Astrocyte (in vitro differentiated cells and primary cell): ENCODE data around the gene GSN. TPM values are rescaled to one million over a fixed set of nuclear protein-coding genes. Genes with fewer than 3 reads are reported as not detected.

Experiments
- DNase-seq: peaks from one replicate; pipeline ENCODE4 v3.0.0-alpha.2; 2010; ENCODE audit warnings: low read depth
- FAIRE-seq: peaks from 2 replicates; lab custom pipeline; 2011; peaks lifted over from hg19 to GRCh38; lab: Jason Lieb, UNC
- H2AFZ ChIP-seq: 2 replicates; pipeline ENCODE4 v1.6.0; 2012; ENCODE audit warnings: low read depth, low read length, inconsistent platforms
- H3K27ac ChIP-seq: 2 replicates; pipeline ENCODE4 v1.5.1; 2011; ENCODE audit warnings: low read depth, low read length, inconsistent platforms
- H3K27me3 ChIP-seq: 2 replicates; pipeline ENCODE4 v1.6.0; 2011; ENCODE audit warnings: low read length, inconsistent platforms; ENCODE audit not compliant: insufficient read depth
- H3K36me3 ChIP-seq: 2 replicates; pipeline ENCODE4 v1.5.1; 2011; ENCODE audit warnings: low read length, inconsistent platforms; ENCODE audit not compliant: insufficient read depth
- H3K4me1 ChIP-seq: 2 replicates; pipeline ENCODE4 v1.5.1; 2011; ENCODE audit warnings: low read length, inconsistent platforms; ENCODE audit not compliant: insufficient read depth
- H3K4me2 ChIP-seq: 2 replicates; pipeline ENCODE4 v1.6.0; 2012; ENCODE audit warnings: low read length, inconsistent platforms
- H3K4me3 ChIP-seq: 2 replicates; pipeline ENCODE4 v1.5.1; 2011; ENCODE audit warnings: low read depth, mild to moderate bottlenecking, low read length, inconsistent platforms; ENCODE audit not compliant: insufficient read depth
- H3K79me2 ChIP-seq: 2 replicates; pipeline ENCODE4 v1.6.0; 2012; ENCODE audit warnings: mild to moderate bottlenecking, low read length, inconsistent platforms; ENCODE audit not compliant: insufficient read depth
- H3K9ac ChIP-seq: 2 replicates; pipeline ENCODE4 v1.6.0; 2012; ENCODE audit warnings: mild to moderate bottlenecking, low read length, inconsistent platforms
- H3K9me3 ChIP-seq: 2 replicates; pipeline ENCODE4 v1.5.1; 2012; ENCODE audit warnings: low read depth, mild to moderate bottlenecking, low read length, inconsistent platforms; ENCODE audit not compliant: insufficient read depth
- H4K20me1 ChIP-seq: 2 replicates; pipeline ENCODE4 v1.6.0; 2012; ENCODE audit warnings: low read length, inconsistent platforms; ENCODE audit not compliant: insufficient read depth
- H3K27ac Mint-ChIP-seq: one replicate; pipeline ENCODE4 v1.8.0; 2021; ENCODE audit warnings: mild to moderate bottlenecking, mixed read lengths; ENCODE audit not compliant: unreplicated experiment
- H3K27me3 Mint-ChIP-seq: one replicate; pipeline ENCODE4 v1.8.0; 2021; ENCODE audit warnings: low read depth, mixed read lengths; ENCODE audit not compliant: unreplicated experiment
- H3K36me3 Mint-ChIP-seq: one replicate; pipeline ENCODE4 v1.8.0; 2021; ENCODE audit warnings: low read depth, mixed read lengths; ENCODE audit not compliant: unreplicated experiment
- H3K4me1 Mint-ChIP-seq: one replicate; pipeline ENCODE4 v1.8.0; 2021; ENCODE audit warnings: low read depth, mixed read lengths; ENCODE audit not compliant: unreplicated experiment
- H3K4me3 Mint-ChIP-seq: one replicate; pipeline ENCODE4 v1.8.0; 2021; ENCODE audit warnings: mild to moderate bottlenecking, moderate library complexity, mixed read lengths; ENCODE audit not compliant: unreplicated experiment
- H3K9me3 Mint-ChIP-seq: one replicate; pipeline ENCODE4 v1.8.0; 2021; ENCODE audit warnings: mild to moderate bottlenecking, mixed read lengths; ENCODE audit not compliant: unreplicated experiment
- CTCF ChIP-seq: IDR thresholded peaks from 2 replicates; pipeline ENCODE4 v1.5.1; 2011; ENCODE audit warnings: low read depth, mild to moderate bottlenecking, inconsistent platforms, low read length, moderate library complexity; ENCODE audit not compliant: insufficient read depth
- EZH2 ChIP-seq: IDR thresholded peaks from 2 replicates; pipeline ENCODE4 v1.6.1; 2012; ENCODE audit warnings: mild to moderate bottlenecking, low read length, inconsistent platforms; ENCODE audit not compliant: insufficient read depth
- total RNA-seq: library from RNA; stranded (reverse); gene quantifications from 2 replicates; pipeline ENCODE4 v1.2.1, GENCODE V29; 2021

GSN gene
- total RNA-seq, 1 donor from 2014 or later, result 260 TPM

DNA sequence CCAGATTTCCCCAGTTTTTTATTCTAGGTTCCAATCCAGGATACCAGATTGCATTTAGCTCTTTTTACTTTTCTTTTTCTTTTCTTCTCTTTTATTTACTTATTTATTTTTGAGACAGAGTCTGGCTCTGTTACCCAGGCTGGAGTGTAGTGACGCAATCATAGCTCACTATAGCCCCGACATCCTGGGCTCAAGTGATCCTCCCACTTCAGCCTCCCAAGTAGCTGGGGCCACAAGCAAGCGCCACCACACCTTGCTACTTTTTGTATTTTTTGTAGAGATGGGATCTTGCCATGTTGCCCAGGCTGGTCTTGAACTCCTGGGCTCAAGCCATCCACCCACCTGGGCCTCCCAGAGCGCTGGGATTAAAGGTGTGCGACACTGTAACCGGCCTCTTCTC is 48.4 kb downstream of the GSN start:
- H3K27ac Mint-ChIP-seq, result no peak overlapping the region
- H3K4me3 Mint-ChIP-seq, result no peak overlapping the region
- Histone ChIP-seq H3K9ac (no peak overlapping the region), H3K4me1 (peaks cover 10% of the 10 kb centered on the region), H3K27me3 (no peaks in the 10 kb centered on the region), H3K36me3 (peaks cover 49% of the 10 kb centered on the region), H4K20me1 (no peaks in the 10 kb centered on the region), H2AFZ (no peak overlapping the region), H3K79me2 (no peaks in the 10 kb centered on the region), H3K27ac (no peak overlapping the region), H3K4me3 (no peak overlapping the region), H3K9me3 (no peaks in the 10 kb centered on the region), H3K4me2 (no peak overlapping the region)
- H3K9me3 Mint-ChIP-seq, result no peaks in the 10 kb centered on the region
- no peak for DNase-seq
- no peak for FAIRE-seq
- no peaks in the 10 kb centered on the region for H3K27me3 Mint-ChIP-seq
- H3K4me1 Mint-ChIP-seq, result peaks cover 4% of the 10 kb centered on the region
- no peak for TF ChIP-seq CTCF
- TF ChIP-seq EZH2, result no peak
- H3K36me3 Mint-ChIP-seq, result peaks cover 35% of the 10 kb centered on the region

GRCh38 chr9:121316852-121317373 is 49.0 kb downstream of the GSN start:
- FAIRE-seq (no peak), DNase-seq (no peak)
- TF ChIP-seq EZH2 (no peak), CTCF (no peak)
- Histone ChIP-seq H4K20me1 (no peaks in the 10 kb centered on the region), H3K4me2 (no peak overlapping the region), H3K36me3 (peaks cover 46% of the 10 kb centered on the region), H3K9ac (no peak overlapping the region), H3K4me1 (peaks cover 10% of the 10 kb centered on the region), H3K9me3 (no peaks in the 10 kb centered on the region), H3K4me3 (no peak overlapping the region), H3K27ac (no peak overlapping the region), H3K79me2 (no peaks in the 10 kb centered on the region), H2AFZ (no peak overlapping the region), H3K27me3 (no peaks in the 10 kb centered on the region)
- Mint-ChIP-seq H3K9me3 (no peaks in the 10 kb centered on the region), H3K36me3 (peaks cover 30% of the 10 kb centered on the region), H3K27ac (no peak overlapping the region), H3K4me1 (peaks cover 5% of the 10 kb centered on the region), H3K27me3 (no peaks in the 10 kb centered on the region), H3K4me3 (no peak overlapping the region)

DNA sequence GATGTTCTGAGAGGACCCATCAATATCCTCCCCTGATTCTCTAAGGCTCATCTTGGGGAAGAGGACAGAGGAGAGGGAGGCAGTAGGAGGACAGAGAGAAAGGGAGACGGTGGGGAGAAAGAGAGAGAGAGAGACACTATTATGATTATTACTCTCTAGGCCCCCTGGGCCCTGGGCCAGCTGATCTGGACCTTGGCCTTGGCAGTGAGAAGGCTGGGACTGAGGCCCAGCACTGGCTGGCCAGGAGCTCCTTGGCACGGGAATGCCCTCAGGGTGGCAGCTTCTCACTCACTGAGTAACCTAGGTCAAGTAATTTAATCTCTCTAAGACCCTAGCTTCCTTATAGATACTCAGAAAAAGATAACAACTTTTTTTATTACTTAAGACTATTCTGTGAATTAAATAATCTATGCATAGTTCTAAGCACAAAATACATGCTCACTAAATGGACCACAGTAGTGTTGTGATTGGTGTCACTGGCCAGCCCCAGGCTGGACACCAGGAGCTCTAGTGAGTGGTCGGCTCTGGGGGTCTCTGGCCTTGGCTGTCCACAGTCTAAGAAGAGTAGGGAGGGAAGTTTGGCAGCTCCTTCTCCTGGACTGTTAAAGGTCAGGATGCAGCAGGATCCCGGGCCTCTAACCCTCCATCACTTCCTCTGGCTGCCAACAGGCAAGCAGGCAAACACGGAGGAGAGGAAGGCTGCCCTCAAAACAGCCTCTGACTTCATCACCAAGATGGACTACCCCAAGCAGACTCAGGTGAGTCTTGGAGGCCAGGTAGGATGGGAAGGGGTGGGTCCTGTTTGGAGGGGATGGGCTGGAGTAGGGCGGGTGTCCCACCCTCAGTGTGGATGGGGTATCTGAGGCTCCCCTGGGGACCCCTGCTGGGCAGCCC is 50.0 kb downstream of the GSN start:
- no peak overlapping the region for H3K4me2 ChIP-seq
- H3K27me3 ChIP-seq, result no peaks in the 10 kb centered on the region
- Mint-ChIP-seq H3K36me3 (peaks cover 32% of the 10 kb centered on the region), H3K27me3 (no peaks in the 10 kb centered on the region), H3K9me3 (no peaks in the 10 kb centered on the region), H3K27ac (no peak overlapping the region), H3K4me1 (peaks cover 11% of the 10 kb centered on the region), H3K4me3 (no peak overlapping the region)
- no peak overlapping the region for H3K4me3 ChIP-seq
- H4K20me1 ChIP-seq, result no peaks in the 10 kb centered on the region
- FAIRE-seq (no peak), DNase-seq (no peak)
- peaks cover 16% of the 10 kb centered on the region for H3K4me1 ChIP-seq
- H3K36me3 ChIP-seq, result peaks cover 42% of the 10 kb centered on the region
- no peak overlapping the region for H3K27ac ChIP-seq
- TF ChIP-seq CTCF (no peak), EZH2 (no peak)
- no peak overlapping the region for H3K9ac ChIP-seq
- no peaks in the 10 kb centered on the region for H3K9me3 ChIP-seq
- no peak overlapping the region for H2AFZ ChIP-seq
- H3K79me2 ChIP-seq, result no peaks in the 10 kb centered on the region
